Ishikawa (cell line): ENCODE measurements around the gene JADE1.

Experiments used
- CEBPB ChIP-seq: IDR thresholded peaks from 2 replicates; pipeline ENCODE4 v1.6.1; 2012
- CREB1 ChIP-seq: IDR thresholded peaks from 2 replicates; pipeline ENCODE4 v1.6.1; 2012; ENCODE audit warnings: low read depth
- EGR1 ChIP-seq: IDR thresholded peaks from 2 replicates; pipeline ENCODE4 v1.6.1; 2012
- EP300 ChIP-seq: IDR thresholded peaks from 2 replicates; pipeline ENCODE4 v1.6.1; 2012; ENCODE audit warnings: borderline replicate concordance
- FOXM1 ChIP-seq: IDR thresholded peaks from 2 replicates; pipeline ENCODE4 v1.6.1; 2012; ENCODE audit warnings: low read depth, borderline replicate concordance
- NFIC ChIP-seq: IDR thresholded peaks from 2 replicates; pipeline ENCODE4 v1.6.1; 2012
- RAD21 ChIP-seq: IDR thresholded peaks from 2 replicates; pipeline ENCODE4 v1.6.1; 2012; ENCODE audit warnings: low read depth
- REST ChIP-seq: IDR thresholded peaks from 2 replicates; pipeline ENCODE4 v1.6.1; 2012; ENCODE audit warnings: low read depth, mild to moderate bottlenecking
- TAF1 ChIP-seq: IDR thresholded peaks from 2 replicates; pipeline ENCODE4 v1.6.1; 2012; ENCODE audit warnings: low read depth, mild to moderate bottlenecking
- TCF12 ChIP-seq: IDR thresholded peaks from 2 replicates; pipeline ENCODE4 v1.6.1; 2012; ENCODE audit warnings: low read depth
- TEAD4 ChIP-seq: IDR thresholded peaks from 2 replicates; pipeline ENCODE4 v1.6.1; 2012
- YY1 ChIP-seq: IDR thresholded peaks from 2 replicates; pipeline ENCODE4 v1.6.1; 2012; ENCODE audit warnings: low read depth
- ZBTB7A ChIP-seq: IDR thresholded peaks from 2 replicates; pipeline ENCODE4 v1.6.1; 2012; ENCODE audit warnings: low read depth
- TF ChIP-seq, protein P1 (sequence below): IDR thresholded peaks from 2 replicates; pipeline ENCODE4 v1.6.1; 2012
- TF ChIP-seq, protein P2 (sequence below): IDR thresholded peaks from 2 replicates; pipeline ENCODE4 v1.6.1; 2012

JADE1 gene

GRCh38 chr4:128809477-128810330 lies at the start of gene JADE1:
Gene JADE1 (plus strand): TSS chr4:128809700. CDS start chr4:128831759, 22,059 bp downstream.
- TF ChIP-seq EP300, result peak; percentile 6; the same call in 1 of the 2 replicates
- TF ChIP-seq CEBPB, result no peak
- peak; percentile 65 for TF ChIP-seq TCF12
- peak; percentile 75 for TF ChIP-seq RAD21
- TF ChIP-seq, protein P1, sequence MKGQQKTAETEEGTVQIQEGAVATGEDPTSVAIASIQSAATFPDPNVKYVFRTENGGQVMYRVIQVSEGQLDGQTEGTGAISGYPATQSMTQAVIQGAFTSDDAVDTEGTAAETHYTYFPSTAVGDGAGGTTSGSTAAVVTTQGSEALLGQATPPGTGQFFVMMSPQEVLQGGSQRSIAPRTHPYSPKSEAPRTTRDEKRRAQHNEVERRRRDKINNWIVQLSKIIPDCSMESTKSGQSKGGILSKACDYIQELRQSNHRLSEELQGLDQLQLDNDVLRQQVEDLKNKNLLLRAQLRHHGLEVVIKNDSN, result no peak; the same call in 1 of the 2 replicates
- TF ChIP-seq FOXM1, result 0 out of 2 replicates have a peak, but pooled peaks have one; percentile 16
- peak; percentile 61 for TF ChIP-seq TEAD4
- peak; percentile 81 for TF ChIP-seq YY1
- TF ChIP-seq, protein P2, sequence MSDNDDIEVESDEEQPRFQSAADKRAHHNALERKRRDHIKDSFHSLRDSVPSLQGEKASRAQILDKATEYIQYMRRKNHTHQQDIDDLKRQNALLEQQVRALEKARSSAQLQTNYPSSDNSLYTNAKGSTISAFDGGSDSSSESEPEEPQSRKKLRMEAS, result peak; percentile 74
- peak; percentile 37; the same call in 1 of the 2 replicates for TF ChIP-seq TAF1
- no peak for TF ChIP-seq EGR1
- no peak for TF ChIP-seq ZBTB7A
- TF ChIP-seq NFIC, result peak; percentile 89
- 0 out of 2 replicates have a peak, but pooled peaks have one; percentile 24 for TF ChIP-seq CREB1
- TF ChIP-seq REST, result no peak

GRCh38 chr4:128766781-128767180 lies 42.7 kb upstream of the JADE1 start:
- no peak for TF ChIP-seq ZBTB7A
- no peak for TF ChIP-seq FOXM1
- TF ChIP-seq, protein P1, result no peak
- TF ChIP-seq TCF12, result no peak
- TF ChIP-seq, protein P2, result no peak
- no peak for TF ChIP-seq EGR1
- TF ChIP-seq YY1, result no peak
- TF ChIP-seq CEBPB, result no peak
- no peak for TF ChIP-seq RAD21
- no peak for TF ChIP-seq TEAD4
- TF ChIP-seq EP300, result no peak
- no peak for TF ChIP-seq CREB1
- no peak for TF ChIP-seq REST
- TF ChIP-seq TAF1, result no peak
- TF ChIP-seq NFIC, result no peak

DNA sequence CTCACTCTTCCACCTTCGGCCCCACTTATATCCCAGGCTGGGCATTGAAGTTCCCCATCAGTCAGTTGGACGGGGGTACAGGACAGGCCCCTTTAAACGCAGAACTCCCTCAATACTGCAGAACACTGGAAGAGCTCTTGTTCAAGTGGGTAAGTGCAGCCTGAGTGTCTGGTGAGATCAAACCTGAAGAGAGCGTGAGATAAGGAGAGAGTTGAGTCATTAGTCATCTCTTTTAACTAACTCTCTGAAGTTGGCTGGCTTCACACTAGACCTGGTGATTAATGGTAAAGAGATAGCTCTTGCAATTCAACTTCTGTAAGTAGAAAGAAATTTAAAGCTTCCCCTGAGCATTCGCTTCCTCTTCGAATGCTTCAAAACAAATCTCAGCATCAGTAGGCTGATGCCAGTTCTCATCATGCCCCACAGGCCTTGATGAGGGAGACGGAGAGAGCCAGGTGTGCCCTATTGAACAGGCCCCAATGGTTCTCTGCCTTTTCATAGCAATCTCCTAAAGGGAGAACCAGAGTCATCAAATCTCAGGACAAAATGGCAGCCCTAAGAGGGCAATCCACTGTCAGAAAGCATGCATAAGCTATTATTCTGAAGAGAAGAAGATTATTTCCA lies 41.0 kb upstream of the JADE1 start:
- TF ChIP-seq CEBPB (no peak), YY1 (no peak), ZBTB7A (no peak), TCF12 (no peak), TEAD4 (no peak), NFIC (no peak), TAF1 (no peak)
- TF ChIP-seq, protein P2, result no peak
- TF ChIP-seq, protein P1, result no peak

DNA sequence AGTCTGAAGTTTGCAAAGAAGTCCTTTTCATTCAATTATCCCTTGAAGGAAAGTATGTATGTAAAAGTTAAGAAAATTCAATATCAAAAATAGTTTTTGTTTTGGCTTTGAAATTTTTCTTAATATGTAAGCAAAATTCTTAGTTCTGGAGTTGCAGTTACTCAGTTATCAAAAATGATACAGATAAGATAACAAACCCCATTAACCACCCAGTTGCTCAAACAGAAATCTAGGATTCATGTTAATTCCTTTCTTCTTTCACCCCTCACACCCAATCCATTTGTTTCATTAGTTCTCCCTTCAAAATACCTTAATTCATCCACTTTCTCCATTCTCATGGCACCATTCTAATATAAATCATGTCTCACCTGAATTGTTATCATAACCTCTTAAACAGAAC lies 40.5 kb upstream of the JADE1 start:
- TF ChIP-seq YY1 (no peak), TAF1 (no peak), CREB1 (no peak), CEBPB (no peak), ZBTB7A (no peak), REST (no peak), EGR1 (no peak)
